Suprapubic skin (tissue), 4 donors: Measurements from ENCODE around the gene ACAD11. TPM values are rescaled to one million over a fixed set of nuclear protein-coding genes. Genes with fewer than 3 reads are reported as not detected.
"Not testable (repeated sequence)": the region's sequence is repeated elsewhere in the genome, so short reads cannot be mapped to it uniquely, and the experiment has no call there.

Source experiments
- DNase-seq, 2 donors: peaks; one replicate each; pipeline ENCODE4 v3.0.0-alpha.2; 2019; ENCODE audit warnings: low spot score in 2 of 2
- H3K27ac ChIP-seq: fragments of 200-600 bp; sonication (generic); one replicate; pipeline ENCODE4 v1.5.1; 2019
- H3K27me3 ChIP-seq: fragments of 200-600 bp; sonication (generic); one replicate; pipeline ENCODE4 v1.5.1; 2019
- H3K36me3 ChIP-seq: fragments of 200-600 bp; sonication (generic); one replicate; pipeline ENCODE4 v1.5.1; 2019
- H3K4me1 ChIP-seq: fragments of 200-600 bp; sonication (generic); one replicate; pipeline ENCODE4 v1.5.1; 2019
- H3K4me3 ChIP-seq: fragments of 200-600 bp; sonication (generic); one replicate; pipeline ENCODE4 v1.5.1; 2019; ENCODE audit warnings: mild to moderate bottlenecking
- H3K9me3 ChIP-seq: fragments of 200-600 bp; sonication (generic); one replicate; pipeline ENCODE4 v1.5.1; 2019
- EP300 ChIP-seq: sonication (generic); formaldehyde crosslinking; IDR thresholded peaks from one replicate; pipeline ENCODE4 v1.6.1; 2017; ENCODE audit warnings: antibody characterized with exemption
- POLR2A ChIP-seq, 2 donors: fragments of 450-650 bp; IDR thresholded peaks; one replicate each; pipeline ENCODE4 v1.6.1; 2017; ENCODE audit warnings: antibody characterized with exemption in 2 of 2, mild to moderate bottlenecking in 2 of 2, moderate library complexity in 2 of 2
- POLR2AphosphoS5 ChIP-seq, 3 donors: sonication (generic); formaldehyde crosslinking; IDR thresholded peaks; one replicate each; pipeline ENCODE4 v1.6.1; 2017; ENCODE audit warnings: antibody characterized with exemption in 3 of 3
- WGBS: methylation state at CpG from one replicate; pipeline ENCODE4 v1.1.5; 2018; 5-methylcytosine and 5-hydroxymethylcytosine counted together
- total RNA-seq, 4 donors: library from RNA; depleted of rRNA; stranded (reverse); fragments of >200 nt; gene quantifications; one replicate each; pipeline ENCODE4 v1.1.0, GENCODE V29; 2016
- TF ChIP-seq, protein P1 (sequence below), 2 donors: fragments of 200-600 bp in 1 of 2; fragments of 450-650 bp in 1 of 2; sonication (generic) in 1 of 2; IDR thresholded peaks; one replicate each; pipeline ENCODE4 v1.5.1; 2016 to 2019; ENCODE audit warnings: antibody characterized with exemption in 2 of 2, mild to moderate bottlenecking in 1 of 2, moderate library complexity in 1 of 2

Gene ACAD11
- total RNA-seq, 4 donors from 2014 or later: 18.2 to 112 (median 23.3) TPM

DNA sequence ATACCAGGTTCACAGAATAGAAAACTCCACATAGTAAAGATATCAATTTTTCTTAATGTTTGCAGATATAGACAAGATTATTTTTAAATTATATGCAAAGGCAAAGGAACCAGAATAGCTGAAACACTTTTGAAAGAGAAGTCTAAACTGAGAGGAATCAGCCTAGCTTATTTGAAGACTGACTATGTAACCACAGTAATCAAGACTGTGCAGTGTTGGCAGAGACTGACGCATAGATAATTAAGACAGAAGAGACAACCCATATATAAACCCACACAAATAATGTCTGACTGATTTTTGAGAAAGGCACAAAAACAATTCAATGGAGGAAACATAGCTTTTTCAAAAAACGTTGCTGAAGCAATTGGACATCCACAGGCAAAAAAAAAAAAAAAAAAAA, 91.2 kb downstream of the ACAD11 start:
- Histone ChIP-seq H3K36me3 (no peaks in the 10 kb centered on the region), H3K27ac (no peak overlapping the region)
- no peak for TF ChIP-seq POLR2A (IDR thresholded peaks at IDR 0.05)
- TF ChIP-seq, protein P1, sequence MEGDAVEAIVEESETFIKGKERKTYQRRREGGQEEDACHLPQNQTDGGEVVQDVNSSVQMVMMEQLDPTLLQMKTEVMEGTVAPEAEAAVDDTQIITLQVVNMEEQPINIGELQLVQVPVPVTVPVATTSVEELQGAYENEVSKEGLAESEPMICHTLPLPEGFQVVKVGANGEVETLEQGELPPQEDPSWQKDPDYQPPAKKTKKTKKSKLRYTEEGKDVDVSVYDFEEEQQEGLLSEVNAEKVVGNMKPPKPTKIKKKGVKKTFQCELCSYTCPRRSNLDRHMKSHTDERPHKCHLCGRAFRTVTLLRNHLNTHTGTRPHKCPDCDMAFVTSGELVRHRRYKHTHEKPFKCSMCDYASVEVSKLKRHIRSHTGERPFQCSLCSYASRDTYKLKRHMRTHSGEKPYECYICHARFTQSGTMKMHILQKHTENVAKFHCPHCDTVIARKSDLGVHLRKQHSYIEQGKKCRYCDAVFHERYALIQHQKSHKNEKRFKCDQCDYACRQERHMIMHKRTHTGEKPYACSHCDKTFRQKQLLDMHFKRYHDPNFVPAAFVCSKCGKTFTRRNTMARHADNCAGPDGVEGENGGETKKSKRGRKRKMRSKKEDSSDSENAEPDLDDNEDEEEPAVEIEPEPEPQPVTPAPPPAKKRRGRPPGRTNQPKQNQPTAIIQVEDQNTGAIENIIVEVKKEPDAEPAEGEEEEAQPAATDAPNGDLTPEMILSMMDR (IDR thresholded peaks at IDR 0.05): no peak
- no peak for TF ChIP-seq POLR2AphosphoS5 (IDR thresholded peaks at IDR 0.05)
- TF ChIP-seq EP300: no peak

GRCh38 chr3:132564070-132564465, 95.5 kb downstream of the ACAD11 start:
- no peaks in the 10 kb centered on the region for H3K4me1 ChIP-seq
- no peak overlapping the region for H3K27ac ChIP-seq
- no peaks in the 10 kb centered on the region for H3K9me3 ChIP-seq
- DNase-seq: no peak
- no peak overlapping the region for H3K4me3 ChIP-seq
- 56% methylated on average over 2 of the region's 2 CpGs for WGBS
- H3K36me3 ChIP-seq: peaks cover 3% of the 10 kb centered on the region
- no peaks in the 10 kb centered on the region for H3K27me3 ChIP-seq
- no peak for TF ChIP-seq POLR2A (IDR thresholded peaks at IDR 0.05)
- TF ChIP-seq, protein P1 (IDR thresholded peaks at IDR 0.05): no peak
- TF ChIP-seq EP300: no peak
- TF ChIP-seq POLR2AphosphoS5 (IDR thresholded peaks at IDR 0.05): no peak

More for the DNA sequence above, 91.2 kb downstream of the ACAD11 start:
- no peak overlapping the region for H3K4me3 ChIP-seq
- DNase-seq: no peak
- H3K9me3 ChIP-seq: no peaks in the 10 kb centered on the region
- H3K4me1 ChIP-seq: peaks cover 9% of the 10 kb centered on the region
- H3K27me3 ChIP-seq: no peaks in the 10 kb centered on the region
- WGBS: 50% methylated on average over 2 of the region's 2 CpGs

GRCh38 chr3:132563420-132564069, 96.1 kb downstream of the ACAD11 start:
- Histone ChIP-seq H3K9me3 (no peaks in the 10 kb centered on the region), H3K36me3 (peaks cover 3% of the 10 kb centered on the region), H3K4me1 (no peaks in the 10 kb centered on the region), H3K27me3 (no peaks in the 10 kb centered on the region), H3K27ac (no peak overlapping the region), H3K4me3 (no peak overlapping the region)
- TF ChIP-seq POLR2AphosphoS5 (IDR thresholded peaks at IDR 0.05) (no peak), EP300 (no peak), POLR2A (IDR thresholded peaks at IDR 0.05) (no peak)
- WGBS: 64% methylated on average over 4 of the region's 4 CpGs
- no peak for DNase-seq

DNA sequence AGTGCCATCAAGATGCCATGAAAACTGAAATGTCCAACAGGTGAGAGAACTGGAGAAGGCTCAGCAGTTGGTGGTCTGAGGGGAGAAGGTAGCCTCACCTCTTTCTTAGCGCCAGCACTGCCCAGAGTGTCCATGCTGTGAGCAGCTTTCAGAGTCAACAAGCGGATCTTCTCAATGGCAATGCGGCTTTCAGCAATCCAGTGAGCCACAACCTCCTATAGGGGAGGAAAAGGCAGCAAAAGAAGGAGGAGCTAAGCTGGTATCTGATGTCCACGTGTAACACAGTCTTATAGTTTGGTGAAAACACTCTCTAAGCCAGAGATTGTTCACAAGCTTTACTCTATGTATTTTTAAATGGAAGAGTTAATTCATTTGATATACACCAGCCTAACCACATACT, 98.6 kb downstream of the ACAD11 start:
- Histone ChIP-seq H3K4me1 (peaks cover 5% of the 10 kb centered on the region), H3K27me3 (no peaks in the 10 kb centered on the region), H3K27ac (no peak overlapping the region), H3K4me3 (no peak overlapping the region), H3K9me3 (no peaks in the 10 kb centered on the region), H3K36me3 (peaks cover 3% of the 10 kb centered on the region)
- TF ChIP-seq, protein P1 (IDR thresholded peaks at IDR 0.05): no peak
- TF ChIP-seq EP300: no peak
- no peak for TF ChIP-seq POLR2AphosphoS5 (IDR thresholded peaks at IDR 0.05)
- no peak for TF ChIP-seq POLR2A (IDR thresholded peaks at IDR 0.05)
- WGBS: 93% methylated on average over 4 of the region's 4 CpGs
- DNase-seq: no peak

DNA sequence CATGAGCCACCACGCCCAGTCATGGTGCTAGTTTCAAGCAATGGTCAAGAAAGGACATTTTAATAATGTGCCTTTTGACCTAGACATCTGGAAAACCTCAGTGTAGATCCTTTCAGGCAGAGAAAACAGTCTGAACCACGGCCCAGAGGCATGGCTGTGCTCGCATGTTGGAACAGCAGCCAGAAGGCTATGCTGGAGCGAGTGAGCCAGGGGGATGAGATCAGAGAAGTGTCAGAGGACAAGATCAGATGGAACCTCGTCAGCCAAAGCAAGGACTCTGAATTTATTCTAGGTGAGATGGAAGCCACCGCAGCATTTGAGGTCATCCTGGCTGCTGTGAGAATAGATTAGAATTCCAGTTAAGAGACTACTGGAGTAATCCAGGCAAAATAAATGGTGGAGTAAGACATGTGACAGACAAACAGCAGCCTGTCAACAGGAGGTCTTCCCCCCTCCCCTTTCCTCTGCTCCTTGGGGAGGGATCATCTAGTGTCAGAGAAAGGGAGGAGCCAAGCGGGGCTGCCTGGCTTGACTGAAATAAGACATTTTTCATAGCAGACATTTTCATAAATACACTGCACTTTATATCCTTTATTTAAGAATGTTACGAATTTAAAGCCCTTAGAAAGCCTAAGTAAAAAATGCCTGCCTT, 103.0 kb downstream of the ACAD11 start:
- H3K4me1 ChIP-seq: peaks cover 16% of the 10 kb centered on the region
- no peaks in the 10 kb centered on the region for H3K9me3 ChIP-seq
- peaks cover 3% of the 10 kb centered on the region for H3K36me3 ChIP-seq
- H3K27me3 ChIP-seq: no peaks in the 10 kb centered on the region
- DNase-seq: peak in 1 of 2 donors; percentile 82
- 43% methylated on average over 8 of the region's 8 CpGs for WGBS
- TF ChIP-seq POLR2A (IDR thresholded peaks at IDR 0.05): no peak
- TF ChIP-seq, protein P1 (IDR thresholded peaks at IDR 0.05): no peak
- no peak for TF ChIP-seq POLR2AphosphoS5 (IDR thresholded peaks at IDR 0.05)
- TF ChIP-seq EP300: no peak
- H3K4me3 ChIP-seq: no peak overlapping the region
- H3K27ac ChIP-seq: peak overlapping the region; percentile 8

GRCh38 chr3:132556036-132556386, 103.6 kb downstream of the ACAD11 start:
- not testable (repeated sequence) for H3K36me3 ChIP-seq, H3K27ac ChIP-seq, DNase-seq, H3K9me3 ChIP-seq, H3K27me3 ChIP-seq, H3K4me3 ChIP-seq
- peaks cover 16% of the 10 kb centered on the region for H3K4me1 ChIP-seq
- 83% methylated on average over 3 of the region's 3 CpGs for WGBS
